GM23338 (cell line): ENCODE data around the gene DGKG. TPM values are rescaled to one million over a fixed set of nuclear protein-coding genes. Genes with fewer than 3 reads are reported as not detected.

Source experiments
- ATAC-seq: fragments of 200-7000 bp; cut with Tn5 transposase; 3 replicates; pipeline ENCODE4 v1.9.1; 2020
- DNase-seq: peaks from one replicate; pipeline ENCODE4 v3.0.0-alpha.2; 2015; ENCODE audit warnings: low spot score
- H2AFZ ChIP-seq: fragments of 200-600 bp; sonication (generic); 2 replicates; pipeline ENCODE4 v1.8.0; 2016; ENCODE audit warnings: antibody characterized with exemption, mild to moderate bottlenecking, moderate library complexity
- H3F3A ChIP-seq: fragments of 200-600 bp; sonication (generic); replicated peaks from 2 replicates; pipeline ENCODE4 v1.8.0; 2017; ENCODE audit warnings: antibody characterized with exemption, mixed run types, low read depth
- H3K27ac ChIP-seq: fragments of 200-600 bp; sonication (generic); 2 replicates; pipeline ENCODE4 v1.6.1; 2016; ENCODE audit warnings: low read depth
- H3K27me3 ChIP-seq: fragments of 200-600 bp; sonication (generic); 2 replicates; pipeline ENCODE4 v1.8.0; 2016; ENCODE audit warnings: mild to moderate bottlenecking, mixed run types, moderate library complexity; ENCODE audit not compliant: insufficient read depth
- H3K36me3 ChIP-seq: fragments of 200-600 bp; sonication (generic); 2 replicates; pipeline ENCODE4 v1.8.0; 2016; ENCODE audit warnings: mild to moderate bottlenecking; ENCODE audit not compliant: insufficient read depth
- H3K4me1 ChIP-seq: fragments of 200-600 bp; sonication (generic); 2 replicates; pipeline ENCODE4 v1.8.0; 2016; ENCODE audit warnings: mild to moderate bottlenecking, moderate library complexity; ENCODE audit not compliant: insufficient read depth
- H3K4me2 ChIP-seq: fragments of 200-600 bp; sonication (generic); 2 replicates; pipeline ENCODE4 v1.7.1; 2017; ENCODE audit warnings: mixed run types
- H3K4me3 ChIP-seq: fragments of 200-600 bp; sonication (generic); 2 replicates; pipeline ENCODE4 v1.6.1; 2016; ENCODE audit warnings: mixed run types
- H3K79me2 ChIP-seq: fragments of 200-600 bp; sonication (generic); replicated peaks from 2 replicates; pipeline ENCODE4 v1.8.0; 2017; ENCODE audit warnings: mild to moderate bottlenecking; ENCODE audit not compliant: insufficient read depth
- H3K9me2 ChIP-seq: fragments of 200-600 bp; sonication (generic); 2 replicates; pipeline ENCODE4 v1.8.0; 2017; ENCODE audit not compliant: insufficient read depth
- H4K20me1 ChIP-seq: fragments of 200-600 bp; sonication (generic); replicated peaks from 2 replicates; pipeline ENCODE4 v1.8.0; 2017; ENCODE audit warnings: mild to moderate bottlenecking; ENCODE audit not compliant: insufficient read depth
- H3K27ac Mint-ChIP-seq: 2 replicates; pipeline ENCODE4 v1.8.0; 2020; ENCODE audit warnings: inconsistent platforms, mild to moderate bottlenecking, moderate library complexity, mixed read lengths
- H3K27me3 Mint-ChIP-seq: 3 replicates; pipeline ENCODE4 v1.8.0; 2022; ENCODE audit warnings: low read depth, mild to moderate bottlenecking, moderate library complexity, mixed read lengths, inconsistent platforms; ENCODE audit not compliant: insufficient read depth, poor library complexity
- H3K36me3 Mint-ChIP-seq: 3 replicates; pipeline ENCODE4 v1.8.0; 2021; ENCODE audit warnings: low read depth, mild to moderate bottlenecking, inconsistent platforms, moderate library complexity, mixed read lengths
- H3K4me1 Mint-ChIP-seq: 3 replicates; pipeline ENCODE4 v1.8.0; 2020; ENCODE audit warnings: mild to moderate bottlenecking, inconsistent platforms, mixed read lengths
- H3K4me3 Mint-ChIP-seq: 3 replicates; pipeline ENCODE4 v1.8.0; 2021; ENCODE audit warnings: moderate library complexity, mild to moderate bottlenecking, inconsistent platforms, mixed read lengths
- H3K9me3 Mint-ChIP-seq: 3 replicates; pipeline ENCODE4 v1.8.0; 2020; ENCODE audit warnings: moderate library complexity, mild to moderate bottlenecking, inconsistent platforms, mixed read lengths
- CREB1 ChIP-seq: fragments of 250-450 bp; sonication (Bioruptor Pico); IDR thresholded peaks from 2 replicates; pipeline ENCODE4 v1.5.0; 2020; ENCODE audit warnings: low read depth, mild to moderate bottlenecking, moderate library complexity
- CTCF ChIP-seq, 2 experiments: fragments of 200-600 bp in 1 of 2; sonication (generic) in 1 of 2; conservative IDR thresholded peaks; 2 replicates each; pipeline versions ENCODE4 v1.5.1 to v1.6.1; 2016 to 2017; ENCODE audit warnings: antibody characterized with exemption in 2 of 2, low read depth in 2 of 2, mild to moderate bottlenecking in 2 of 2, moderate library complexity in 1 of 2
- ETS1 ChIP-seq: IDR thresholded peaks from 2 replicates; pipeline ENCODE4 v1.6.1; 2016; ENCODE audit warnings: antibody characterized with exemption
- EZH2 ChIP-seq: fragments of 200-600 bp; sonication (generic); IDR thresholded peaks from one replicate; pipeline ENCODE4 v1.8.0; 2017; ENCODE audit warnings: antibody characterized with exemption, mild to moderate bottlenecking, low read depth; ENCODE audit not compliant: unreplicated experiment
- EZH2phosphoT487 ChIP-seq: fragments of 200-600 bp; sonication (generic); IDR thresholded peaks from one replicate; pipeline ENCODE4 v1.8.1; 2018; ENCODE audit warnings: antibody characterized with exemption; ENCODE audit not compliant: unreplicated experiment
- JUNB ChIP-seq: IDR thresholded peaks from one replicate; pipeline ENCODE4 v1.6.1; 2016; ENCODE audit warnings: antibody characterized with exemption; ENCODE audit not compliant: unreplicated experiment
- NANOG ChIP-seq: IDR thresholded peaks from 2 replicates; pipeline ENCODE4 v1.6.1; 2016; ENCODE audit warnings: antibody characterized with exemption, borderline replicate concordance
- POLR2AphosphoS5 ChIP-seq: IDR thresholded peaks from 2 replicates; pipeline ENCODE4 v1.6.1; 2016; ENCODE audit warnings: antibody characterized with exemption, low read depth
- REST ChIP-seq: IDR thresholded peaks from one replicate; pipeline ENCODE4 v1.6.1; 2018; ENCODE audit warnings: antibody characterized with exemption; ENCODE audit not compliant: unreplicated experiment
- STAT1 ChIP-seq: IDR thresholded peaks from one replicate; pipeline ENCODE4 v1.6.1; 2016; ENCODE audit warnings: antibody characterized with exemption; ENCODE audit not compliant: unreplicated experiment
- ZNF114 ChIP-seq: fragments of 250-450 bp; sonication (Bioruptor Pico); IDR thresholded peaks from 2 replicates; pipeline ENCODE4 v1.5.0; 2020; ENCODE audit warnings: mild to moderate bottlenecking, moderate library complexity
- ZNF331 ChIP-seq: fragments of 250-450 bp; sonication (Bioruptor Pico); IDR thresholded peaks from 2 replicates; pipeline ENCODE4 v1.5.0; 2020; ENCODE audit warnings: low read depth, mild to moderate bottlenecking, moderate library complexity
- ZNF462 ChIP-seq: fragments of 250-450 bp; sonication (Bioruptor Pico); IDR thresholded peaks from 2 replicates; pipeline ENCODE4 v1.5.0; 2020; ENCODE audit warnings: mild to moderate bottlenecking, moderate library complexity
- polyA plus RNA-seq: library from polyadenylated mRNA; unstranded; fragments of >200 nt; fragmentation: Nextera tagmentation; extraction: Ambion mirVana; gene quantifications from 2 replicates; pipeline ENCODE4 v1.2.1, GENCODE V29; 2016
- total RNA-seq: library from RNA; depleted of rRNA; stranded (reverse); fragments of >200 nt; shearing (Covaris generic); gene quantifications from 2 replicates; pipeline ENCODE4 v1.2.3, GENCODE V29; 2014

DGKG gene
- total and polyA plus RNA-seq, 2 experiments from 2014 or later: 0.14 to 0.31 TPM

GRCh38 chr3:186150041-186150830 is 211.8 kb downstream of the DGKG start:
- H3K79me2 ChIP-seq: no peaks in the 10 kb centered on the region
- TF ChIP-seq STAT1: no peak
- no peak for TF ChIP-seq EZH2
- TF ChIP-seq ZNF114 (CRISPR knock-in tag): no peak
- no peak for TF ChIP-seq NANOG
- no peak for TF ChIP-seq ETS1
- no peak for TF ChIP-seq ZNF331 (CRISPR knock-in tag)
- TF ChIP-seq EZH2phosphoT487: no peak
- no peak for TF ChIP-seq POLR2AphosphoS5
- TF ChIP-seq CREB1: no peak
- no peak for TF ChIP-seq CTCF (conservative IDR thresholded peaks at IDR 0.05; ENCODE audit: low read depth in 2 of 2)
- no peak for TF ChIP-seq JUNB
- no peak for TF ChIP-seq REST
- TF ChIP-seq ZNF462: no peak
- H4K20me1 ChIP-seq: no peaks in the 10 kb centered on the region
- no peaks in the 10 kb centered on the region for H3K27me3 ChIP-seq
- H2AFZ ChIP-seq: no peak overlapping the region
- H3K4me1 ChIP-seq: no peaks in the 10 kb centered on the region
- H3K4me3 Mint-ChIP-seq: no peak overlapping the region
- H3K4me1 Mint-ChIP-seq: peaks cover 10% of the 10 kb centered on the region; the same call in 2 of the 3 replicates
- H3K27me3 Mint-ChIP-seq: peaks cover 8% of the 10 kb centered on the region
- ATAC-seq: no peak
- no peak overlapping the region for H3K27ac Mint-ChIP-seq
- H3K4me3 ChIP-seq: no peak overlapping the region
- no peaks in the 10 kb centered on the region for H3K36me3 Mint-ChIP-seq
- no peaks in the 10 kb centered on the region for H3K9me2 ChIP-seq
- no peak overlapping the region for H3K27ac ChIP-seq
- no peaks in the 10 kb centered on the region for H3F3A ChIP-seq
- H3K36me3 ChIP-seq: no peaks in the 10 kb centered on the region
- no peak overlapping the region for H3K4me2 ChIP-seq
- DNase-seq: no peak
- H3K9me3 Mint-ChIP-seq: no peaks in the 10 kb centered on the region
